Measurements from ENCODE around the gene EHF. TPM values are rescaled to one million over a fixed set of nuclear protein-coding genes. Genes with fewer than 3 reads are reported as not detected.

EHF gene
- total and polyA plus RNA-seq, 2 of the 8 experiments (the other 6 are each of a cell fraction or from before 2014, with no cell fraction given): not detected

DNA sequence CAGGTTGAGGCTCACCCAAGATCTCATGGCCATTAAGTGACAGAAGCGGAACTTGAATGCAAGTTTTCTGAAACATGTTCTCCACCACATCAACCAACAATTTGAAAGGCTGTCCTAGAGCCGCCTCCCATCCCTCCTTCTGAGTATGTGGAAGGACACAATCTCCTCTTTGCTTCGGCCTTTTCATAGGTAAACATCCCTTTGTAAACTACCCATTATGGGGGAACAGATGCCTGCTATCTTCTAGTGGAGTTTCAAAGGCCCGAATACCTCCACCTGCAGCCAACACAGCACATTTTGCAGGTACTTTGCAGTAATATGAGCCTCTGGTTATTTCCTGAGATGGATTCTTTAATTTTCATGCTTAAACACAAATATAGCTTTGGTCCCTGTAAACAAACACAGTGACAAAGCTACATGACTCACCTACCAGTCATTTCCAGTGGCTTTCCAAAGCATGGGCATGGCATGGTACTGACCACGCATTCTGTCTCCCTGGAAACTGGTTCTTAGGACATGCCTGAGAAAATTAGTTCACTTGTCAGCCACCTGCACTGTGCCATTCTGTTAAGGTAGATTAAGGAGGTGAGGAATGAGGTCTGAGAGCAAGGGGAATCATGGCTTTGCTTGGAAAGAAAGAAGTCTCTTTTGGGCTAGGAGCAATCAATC is 60.2 kb downstream of the EHF start:
- Histone ChIP-seq H3K36me3 (ENCODE audit: control insufficient read depth in 2 of 4, insufficient read depth in 4 of 4, low read length in 3 of 4) (no peaks in the 10 kb centered on the region), H2BK120ac (replicated peaks; ENCODE audit: low read depth, low read length) (no peak overlapping the region), H3K56ac (replicated peaks; ENCODE audit: insufficient read length, low read depth, low read length) (no peak overlapping the region), H4K8ac (ENCODE audit: extremely low read depth, insufficient read depth, low read length) (no peak overlapping the region), H3K4me2 (ENCODE audit: insufficient read depth in 1 of 2, low read depth in 2 of 2, low read length in 2 of 2) (peak overlapping the region; percentile 27; a peak in 3 of 4 replicates), H3K27me3 (replicated peaks in 1 of 4; ENCODE audit: control insufficient read depth in 3 of 4, extremely low read depth in 1 of 4, insufficient read depth in 3 of 4, low read length in 3 of 4) (no peaks in the 10 kb centered on the region), H3K27ac (ENCODE audit: low read depth, low read length) (no peak overlapping the region; the same call in 1 of the 2 replicates), H3K23ac (ENCODE audit: insufficient read length) (no peak overlapping the region), H2AFZ (ENCODE audit: low read length) (no peak overlapping the region; the same call in 1 of the 2 replicates), H3K79me1 (ENCODE audit: low read depth, low read length) (no peaks in the 10 kb centered on the region), H3K18ac (ENCODE audit: extremely low read depth, low read length) (no peak overlapping the region; the same call in 1 of the 2 replicates), H2BK12ac (ENCODE audit: low read depth, low read length) (0 out of 2 replicates have a peak overlapping the region, but pooled peaks have one; percentile 5), H2BK5ac (ENCODE audit: low read depth, low read length) (0 out of 2 replicates have a peak overlapping the region, but pooled peaks have one; percentile 0), H2BK20ac (ENCODE audit: low read length) (peak overlapping the region; percentile 64; the same call in 1 of the 2 replicates), H2AK5ac (ENCODE audit: low read depth, low read length) (no peak overlapping the region), H3K23me2 (ENCODE audit: low read depth, low read length) (no peaks in the 10 kb centered on the region), H4K20me1 (replicated peaks in 1 of 2; ENCODE audit: control insufficient read depth in 1 of 2, insufficient read depth in 2 of 2, low read length in 2 of 2) (no peaks in the 10 kb centered on the region), H3K9ac (replicated peaks in 1 of 4; ENCODE audit: extremely low read depth in 1 of 4, low read depth in 3 of 4, low read length in 3 of 4) (no peak overlapping the region), H3K14ac (ENCODE audit: insufficient read length) (no peak overlapping the region), H4K5ac (ENCODE audit: insufficient read length, low read depth, low read length) (no peak overlapping the region), H3K79me2 (ENCODE audit: control insufficient read depth in 1 of 2, insufficient read depth in 2 of 2, low read length in 2 of 2) (no peaks in the 10 kb centered on the region), H3K4me1 (replicated peaks in 1 of 4; ENCODE audit: control insufficient read depth in 3 of 4, insufficient read depth in 4 of 4, low read length in 3 of 4) (peaks cover 0 to 5% (median 4%) of the 10 kb centered on the region in 4 experiments; a peak in 2 of 7 replicates), H3K4ac (replicated peaks; ENCODE audit: insufficient read length, low read depth, low read length) (no peak overlapping the region), H3K9me3 (ENCODE audit: insufficient read depth in 2 of 2, low read depth in 1 of 2, low read length in 1 of 2) (no peaks in the 10 kb centered on the region), H3K4me3 (ENCODE audit: extremely low read depth in 1 of 4, insufficient read depth in 2 of 4, low read depth in 3 of 4, low read length in 4 of 4) (no peak overlapping the region), H4K91ac (replicated peaks; ENCODE audit: insufficient read length, low read length) (no peak overlapping the region), H2BK15ac (ENCODE audit: low read length) (no peak overlapping the region)
- no peak for FAIRE-seq
- ChIA-PET POLR2A (ENCODE audit: partially characterized antibody) (no interaction called here), CTCF (ENCODE audit: partially characterized antibody) (interaction anchor here (0.6 to 1.5 kb wide), 2 partner anchors 109 to 168 kb away, joined by 4 read pairs; partner anchors contain the start of gene ELF5)
- TF ChIP-seq, protein P1, sequence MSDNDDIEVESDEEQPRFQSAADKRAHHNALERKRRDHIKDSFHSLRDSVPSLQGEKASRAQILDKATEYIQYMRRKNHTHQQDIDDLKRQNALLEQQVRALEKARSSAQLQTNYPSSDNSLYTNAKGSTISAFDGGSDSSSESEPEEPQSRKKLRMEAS (IDR thresholded peaks at IDR 0.05): peak; percentile 31; the same call in 1 of the 2 replicates
- no peak for TF ChIP-seq BACH1 (IDR thresholded peaks at IDR 0.05; ENCODE audit: low read length)
- 75% methylated on average over 5 of the region's 5 CpGs; no CpG with 5 or more reads in 1 of the 2 experiments for WGBS, 2 experiments (ENCODE audit: extremely low coverage in 1 of 2, insufficient coverage in 1 of 2, insufficient read length in 1 of 2, insufficient replicate concordance in 2 of 2, low coverage in 1 of 2, low lambda C conversion rate in 2 of 2, missing lambda C conversion rate in 1 of 2)
- DNase-seq (ENCODE audit: low read depth in 1 of 2, low spot score in 2 of 2): peak in 1 of 2 experiments; percentile 5
